ENCODE measurements around the gene CSF1. TPM values are rescaled to one million over a fixed set of nuclear protein-coding genes. Genes with fewer than 3 reads are reported as not detected.

CSF1 gene
- total RNA-seq, 4 donors from 2014 or later, result 8.9 to 49.5 (median 26.6) TPM

- TF ChIP-seq POLR2A (IDR thresholded peaks at IDR 0.05), result no peak
- TF ChIP-seq, protein P1, sequence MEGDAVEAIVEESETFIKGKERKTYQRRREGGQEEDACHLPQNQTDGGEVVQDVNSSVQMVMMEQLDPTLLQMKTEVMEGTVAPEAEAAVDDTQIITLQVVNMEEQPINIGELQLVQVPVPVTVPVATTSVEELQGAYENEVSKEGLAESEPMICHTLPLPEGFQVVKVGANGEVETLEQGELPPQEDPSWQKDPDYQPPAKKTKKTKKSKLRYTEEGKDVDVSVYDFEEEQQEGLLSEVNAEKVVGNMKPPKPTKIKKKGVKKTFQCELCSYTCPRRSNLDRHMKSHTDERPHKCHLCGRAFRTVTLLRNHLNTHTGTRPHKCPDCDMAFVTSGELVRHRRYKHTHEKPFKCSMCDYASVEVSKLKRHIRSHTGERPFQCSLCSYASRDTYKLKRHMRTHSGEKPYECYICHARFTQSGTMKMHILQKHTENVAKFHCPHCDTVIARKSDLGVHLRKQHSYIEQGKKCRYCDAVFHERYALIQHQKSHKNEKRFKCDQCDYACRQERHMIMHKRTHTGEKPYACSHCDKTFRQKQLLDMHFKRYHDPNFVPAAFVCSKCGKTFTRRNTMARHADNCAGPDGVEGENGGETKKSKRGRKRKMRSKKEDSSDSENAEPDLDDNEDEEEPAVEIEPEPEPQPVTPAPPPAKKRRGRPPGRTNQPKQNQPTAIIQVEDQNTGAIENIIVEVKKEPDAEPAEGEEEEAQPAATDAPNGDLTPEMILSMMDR (IDR thresholded peaks at IDR 0.05), result no peak
- Histone ChIP-seq H3K27me3 (no peaks in the 10 kb centered on the region), H3K36me3 (no peaks in the 10 kb centered on the region), H3K9me3 (no peaks in the 10 kb centered on the region), H3K4me3 (no peak overlapping the region), H3K4me1 (no peaks in the 10 kb centered on the region), H3K27ac (no peak overlapping the region)
- no peak for DNase-seq
Observed at GRCh38 chr1:109971559-109971958, 60.9 kb downstream of the CSF1 start.

DNA sequence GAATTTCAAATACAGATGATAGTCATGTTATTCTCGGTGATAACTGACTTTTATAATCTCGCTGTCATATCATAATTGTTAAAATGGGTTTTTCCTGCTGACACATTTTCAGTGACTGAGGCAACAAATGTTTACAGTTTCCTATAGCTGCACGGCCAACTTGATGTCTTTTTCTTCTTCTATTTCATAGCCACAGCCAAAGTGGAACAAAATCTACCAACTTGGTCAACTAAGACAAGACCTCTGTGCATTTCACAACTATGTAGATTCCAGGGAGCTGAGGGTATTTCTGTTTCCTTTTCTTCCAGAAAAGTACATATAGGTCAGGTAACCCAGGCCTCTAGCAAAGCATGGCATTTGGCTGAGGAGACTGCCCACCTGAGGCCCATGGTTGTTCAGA lies 63.5 kb downstream of the CSF1 start:
- peaks cover 0 to 4% (median 0%) of the 10 kb centered on the region in 4 donors for H3K9me3 ChIP-seq
- H3K4me3 ChIP-seq, result no peak overlapping the region
- H3K4me1 ChIP-seq, result no peaks in the 10 kb centered on the region
- no peak overlapping the region for H3K27ac ChIP-seq
- no peak for TF ChIP-seq POLR2A (IDR thresholded peaks at IDR 0.05)
- TF ChIP-seq, protein P1 (IDR thresholded peaks at IDR 0.05), result no peak
- H3K27me3 ChIP-seq, result no peaks in the 10 kb centered on the region
- H3K36me3 ChIP-seq, result no peaks in the 10 kb centered on the region
- no peak for DNase-seq

DNA sequence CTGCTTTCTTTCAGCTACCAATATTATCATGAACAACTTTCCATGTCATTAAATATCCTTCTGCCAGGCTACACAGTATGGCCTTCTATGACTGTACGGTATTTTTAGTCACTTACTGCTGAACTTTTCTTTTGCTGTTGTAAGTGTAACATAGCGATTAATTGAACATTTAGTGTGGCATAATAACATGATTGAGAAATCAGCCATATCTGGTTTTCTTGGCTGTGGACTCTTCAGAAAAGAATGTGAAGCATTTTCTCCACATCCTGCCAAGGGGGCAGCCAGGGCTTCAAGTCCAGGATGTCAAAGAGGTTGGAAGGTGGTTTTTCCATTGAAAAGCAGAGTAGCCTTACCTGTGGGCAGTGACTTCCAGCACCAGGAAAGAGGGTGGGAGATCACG lies 65.1 kb downstream of the CSF1 start:
- Histone ChIP-seq H3K36me3 (no peaks in the 10 kb centered on the region), H3K27ac (no peak overlapping the region), H3K4me1 (peaks cover 0 to 12% (median 0%) of the 10 kb centered on the region in 4 donors), H3K4me3 (no peak overlapping the region), H3K27me3 (no peaks in the 10 kb centered on the region), H3K9me3 (peaks cover 0 to 4% (median 0%) of the 10 kb centered on the region in 4 donors)
- TF ChIP-seq, protein P1 (IDR thresholded peaks at IDR 0.05), result no peak
- TF ChIP-seq POLR2A (IDR thresholded peaks at IDR 0.05), result no peak
- no peak for DNase-seq

GRCh38 chr1:109976762-109977161 lies 66.1 kb downstream of the CSF1 start:
- Histone ChIP-seq H3K4me3 (no peak overlapping the region), H3K4me1 (peaks cover 0 to 12% (median 0%) of the 10 kb centered on the region in 4 donors), H3K27me3 (no peaks in the 10 kb centered on the region), H3K36me3 (no peaks in the 10 kb centered on the region), H3K9me3 (peaks cover 0 to 4% (median 0%) of the 10 kb centered on the region in 4 donors), H3K27ac (no peak overlapping the region)
- no peak for DNase-seq
- TF ChIP-seq, protein P1 (IDR thresholded peaks at IDR 0.05), result no peak
- no peak for TF ChIP-seq POLR2A (IDR thresholded peaks at IDR 0.05)

- peaks cover 0 to 12% (median 0%) of the 10 kb centered on the region in 4 donors for H3K4me1 ChIP-seq
- no peak for DNase-seq
- TF ChIP-seq POLR2A (IDR thresholded peaks at IDR 0.05), result no peak
- TF ChIP-seq, protein P1 (IDR thresholded peaks at IDR 0.05), result no peak
- H3K36me3 ChIP-seq, result no peaks in the 10 kb centered on the region
- no peak overlapping the region for H3K27ac ChIP-seq
- peaks cover 0 to 4% (median 0%) of the 10 kb centered on the region in 4 donors for H3K9me3 ChIP-seq
- H3K4me3 ChIP-seq, result no peak overlapping the region
- H3K27me3 ChIP-seq, result no peaks in the 10 kb centered on the region
Observed at GRCh38 chr1:109977225-109977624, 66.6 kb downstream of the CSF1 start.

All from Peyer's patch (tissue), 4 donors.